Endothelial cell of umbilical vein (primary cell): ENCODE measurements around the gene TBCD. TPM values are rescaled to one million over a fixed set of nuclear protein-coding genes. Genes with fewer than 3 reads are reported as not detected.

Source experiments
- BruUV-seq: library from RNA; stranded (reverse); fragments of 400-500 nt; replicated peaks from 2 replicates; lab custom pipeline; 2021; lab: Mats Ljungman, UMichigan
- CTCF ChIA-PET: fragments of 300-600, 350-600 bp; sonication (Branson Sonifier 250); formaldehyde crosslinking; loops from one replicate; lab custom pipeline; 2021; ENCODE audit warnings: antibody characterized with exemption, inconsistent platforms; lab: Charles Lee
- POLR2A ChIA-PET: fragments of 300-600, 350-600 bp; sonication (Branson Sonifier 250); formaldehyde crosslinking; loops from one replicate; lab custom pipeline; 2021; ENCODE audit warnings: antibody characterized with exemption, inconsistent platforms; lab: Charles Lee
- DNase-seq: peaks from one replicate; pipeline ENCODE4 v3.0.0-alpha.2; 2011; ENCODE audit warnings: low read depth, low spot score
- FAIRE-seq: peaks from 2 replicates; lab custom pipeline; 2011; peaks lifted over from hg19 to GRCh38; lab: Jason Lieb, UNC
- H2AFZ ChIP-seq: 2 replicates; pipeline ENCODE4 v1.6.0; 2012; ENCODE audit warnings: low read depth, low read length, control low read depth, inconsistent platforms
- H3K27ac ChIP-seq: 2 replicates; pipeline ENCODE4 v1.5.1; 2011; ENCODE audit warnings: low read depth, mild to moderate bottlenecking, control low read depth, low read length, moderate library complexity; ENCODE audit not compliant: insufficient read depth
- H3K27me3 ChIP-seq, 2 experiments: 2 replicates each; pipeline versions ENCODE4 v1.6.0 to v1.6.1; 2011; ENCODE audit warnings: low read length in 2 of 2, mixed read lengths in 1 of 2; ENCODE audit not compliant: control insufficient read depth in 2 of 2, insufficient read depth in 2 of 2
- H3K36me3 ChIP-seq, 2 experiments: 2 replicates in 1 of 2; 3 replicates in 1 of 2; pipeline ENCODE4 v1.5.1; 2011; ENCODE audit warnings: low read length in 2 of 2, mild to moderate bottlenecking in 1 of 2, moderate library complexity in 1 of 2; ENCODE audit not compliant: control insufficient read depth in 2 of 2, insufficient read depth in 2 of 2; ENCODE audit errors: extremely low read depth in 1 of 2
- H3K4me1 ChIP-seq: 3 replicates; pipeline ENCODE4 v1.5.1; 2011; ENCODE audit warnings: mild to moderate bottlenecking, low read length; ENCODE audit not compliant: control insufficient read depth, insufficient read depth; ENCODE audit errors: extremely low read depth
- H3K4me2 ChIP-seq: 2 replicates; pipeline ENCODE4 v1.6.1; 2011; ENCODE audit warnings: low read length, control low read depth, mixed read lengths; ENCODE audit not compliant: insufficient read depth
- H3K4me3 ChIP-seq, 3 experiments: fragments of 200-600 bp in 1 of 3; sonication (generic), shearing (Covaris generic) in 1 of 3; replicated peaks in 1 of 3; 2 replicates each; pipeline ENCODE4 v1.5.1; 2011 to 2016; ENCODE audit warnings: control low read depth in 3 of 3, low read length in 3 of 3, mild to moderate bottlenecking in 2 of 3, inconsistent platforms in 1 of 3, low read depth in 1 of 3, moderate library complexity in 1 of 3; ENCODE audit not compliant: insufficient read depth in 1 of 3
- H3K79me2 ChIP-seq: 2 replicates; pipeline ENCODE4 v1.6.0; 2012; ENCODE audit warnings: low read length, inconsistent platforms; ENCODE audit not compliant: control insufficient read depth, insufficient read depth
- H3K9ac ChIP-seq: replicated peaks from 2 replicates; pipeline ENCODE3; 2011; ENCODE audit warnings: low read length, control low read depth; ENCODE audit not compliant: insufficient read depth; ENCODE audit errors: extremely low read depth
- H3K9me1 ChIP-seq: replicated peaks from 3 replicates; pipeline ENCODE4 v1.6.0; 2011; ENCODE audit warnings: mild to moderate bottlenecking, low read length; ENCODE audit not compliant: control insufficient read depth, insufficient read depth; ENCODE audit errors: extremely low read depth
- H3K9me3 ChIP-seq: replicated peaks from 2 replicates; pipeline ENCODE4 v1.5.1; 2012; ENCODE audit warnings: low read length, inconsistent platforms; ENCODE audit not compliant: control insufficient read depth, insufficient read depth
- H4K20me1 ChIP-seq: replicated peaks from 2 replicates; pipeline ENCODE3; 2011; ENCODE audit warnings: mild to moderate bottlenecking, low read length; ENCODE audit not compliant: control insufficient read depth, insufficient read depth; ENCODE audit errors: extremely low read depth
- EZH2 ChIP-seq: IDR thresholded peaks from 2 replicates; pipeline ENCODE4 v1.6.1; 2012; ENCODE audit warnings: borderline replicate concordance, low read depth, mild to moderate bottlenecking, moderate library complexity, low read length, inconsistent platforms; ENCODE audit not compliant: severe bottlenecking
- FOS ChIP-seq: IDR thresholded peaks from 2 replicates; pipeline ENCODE4 v1.6.1; 2011; ENCODE audit warnings: mild to moderate bottlenecking, low read length, moderate library complexity, borderline replicate concordance; ENCODE audit not compliant: insufficient read depth
- GATA2 ChIP-seq: IDR thresholded peaks from 2 replicates; pipeline ENCODE4 v1.7.0; 2011; ENCODE audit warnings: low read depth, mild to moderate bottlenecking, moderate library complexity, mixed read lengths, low read length; ENCODE audit not compliant: insufficient read length, insufficient read depth
- JUN ChIP-seq: IDR thresholded peaks from 2 replicates; pipeline ENCODE4 v1.6.1; 2011; ENCODE audit warnings: borderline replicate concordance, low read depth; ENCODE audit not compliant: insufficient read length, insufficient read depth
- MYC ChIP-seq: IDR thresholded peaks from one replicate; pipeline ENCODE4 v1.6.1; 2011; ENCODE audit warnings: mild to moderate bottlenecking, low read depth, low read length
- POLR2A ChIP-seq: IDR thresholded peaks from 2 replicates; pipeline ENCODE4 v1.6.1; 2012; ENCODE audit warnings: low read depth, mild to moderate bottlenecking, control low read depth, low read length
- POLR2AphosphoS5 ChIP-seq: IDR thresholded peaks from 2 replicates; pipeline ENCODE4 v1.6.1; 2012; ENCODE audit warnings: low read depth, mild to moderate bottlenecking, control low read depth, low read length, moderate library complexity; ENCODE audit not compliant: insufficient read depth
- dilution Hi-C: fragments of 300-500 bp; cut with MboI; formaldehyde crosslinking; loops from one replicate; pipeline ENCODE4 v1.15.0; 2019; ENCODE audit warnings: low sequenced_read_pairs; ENCODE audit not compliant: extremely low pct_ligation_motif_present
- intact Hi-C: fragments of 100-400 bp; cut with micrococcal nuclease; formaldehyde crosslinking; loops from one replicate; pipeline ENCODE4 v1.10.0; 2022
- polyA plus RNA-seq, 4 experiments: library from polyadenylated mRNA; depleted of rRNA in 3 of 4; stranded (reverse) in 3 of 4; unstranded in 1 of 4; fragments of >200 nt; gene quantifications; 2 replicates each; pipeline versions ENCODE4 v1.2.1 to v1.2.3, GENCODE V29; 2011 to 2012; ENCODE audit warnings: missing spikeins in 1 of 4
- total RNA-seq: library from RNA; stranded (reverse); gene quantifications from 2 replicates; pipeline ENCODE4 v1.2.3, GENCODE V29; 2021
- TF ChIP-seq, protein P1 (sequence below): IDR thresholded peaks from 2 replicates; pipeline ENCODE4 v1.6.1; 2011; ENCODE audit not compliant: insufficient read depth, insufficient read length
- TF ChIP-seq, protein P2 (sequence below), 2 donors: IDR thresholded peaks; 1 replicate in 1 of 2; 2 replicates in 1 of 2; pipeline ENCODE4 v1.5.1; 2011; ENCODE audit warnings: low read length in 2 of 2, mild to moderate bottlenecking in 2 of 2, moderate library complexity in 2 of 2, control low read depth in 1 of 2, inconsistent platforms in 1 of 2, low read depth in 1 of 2; ENCODE audit not compliant: insufficient read depth in 1 of 2; ENCODE audit errors: extremely low read depth in 1 of 2

Gene TBCD
- total and polyA plus RNA-seq, 2 donors (not counting 3 experiments of a cell fraction or from before 2014, with no cell fraction given) = 121 to 145 TPM

DNA sequence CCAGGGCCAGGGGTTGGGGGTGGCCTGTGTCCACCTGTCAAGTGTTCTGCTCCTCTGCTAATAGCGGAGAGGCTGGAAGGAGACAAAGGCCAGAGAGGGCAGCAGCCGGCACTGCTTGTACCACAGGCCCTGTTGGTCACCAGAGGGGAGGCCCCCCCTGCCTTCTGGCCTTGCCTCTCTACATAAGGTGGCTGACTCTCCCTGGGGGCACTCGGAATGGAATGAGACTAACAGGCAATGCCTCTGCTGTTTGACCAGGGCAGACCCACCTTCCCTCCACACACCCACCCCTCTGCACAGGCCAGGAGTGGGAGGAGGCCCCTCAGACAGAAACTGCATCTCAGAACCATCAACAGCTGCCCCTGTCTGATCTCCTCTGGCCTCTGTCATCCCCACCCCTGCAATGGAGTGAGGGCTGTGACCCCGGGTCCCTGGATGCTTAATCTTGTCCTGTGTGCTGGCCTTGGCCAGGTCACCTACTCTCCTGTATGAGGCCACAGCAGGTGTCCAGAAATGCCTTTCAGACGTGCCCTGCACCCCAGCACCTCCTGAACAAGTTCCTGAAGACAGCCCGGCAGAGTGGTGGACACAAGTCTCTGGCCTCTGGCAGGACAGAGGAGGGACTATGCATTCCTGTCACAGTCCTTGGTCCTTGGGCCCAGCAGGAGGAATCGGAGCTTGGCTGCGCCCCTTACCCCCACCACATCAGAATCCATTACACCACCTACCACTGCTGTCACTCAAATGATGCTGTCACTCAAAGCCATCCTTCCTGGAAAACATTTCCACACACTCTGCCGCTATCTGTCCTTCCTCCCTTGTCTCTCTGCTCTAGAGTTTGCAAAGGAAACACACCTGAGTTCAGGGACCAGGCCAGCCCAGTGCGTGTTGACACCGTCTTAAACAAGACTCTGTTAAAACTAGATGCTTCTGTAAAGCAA, 195.5 kb downstream of the TBCD start:
- TF ChIP-seq MYC = no peak
- H2AFZ ChIP-seq = no peak overlapping the region
- no peaks in the 10 kb centered on the region for H3K9me3 ChIP-seq
- FAIRE-seq (no peak), DNase-seq (no peak)
- H4K20me1 ChIP-seq = no peaks in the 10 kb centered on the region
- ChIA-PET POLR2A (interaction anchor here (0.6 kb wide), 1 partner anchor 63 kb away, joined by 5 read pairs; no protein-coding TSS in a partner anchor), CTCF (no interaction called here)
- no peaks in the 10 kb centered on the region for H3K9me1 ChIP-seq
- no peak overlapping the region for H3K27ac ChIP-seq
- no peaks in the 10 kb centered on the region for H3K79me2 ChIP-seq
- H3K4me1 ChIP-seq = no peaks in the 10 kb centered on the region
- no TSS peak for BruUV-seq
- peaks cover 0 to 10% of the 10 kb centered on the region in 2 experiments for H3K36me3 ChIP-seq
- H3K4me3 ChIP-seq = no peak overlapping the region
- H3K4me2 ChIP-seq = no peak overlapping the region
- H3K27me3 ChIP-seq = no peaks in the 10 kb centered on the region
- no peak overlapping the region for H3K9ac ChIP-seq
- dilution Hi-C loops = no loop called here
- intact Hi-C loops = no loop called here

DNA sequence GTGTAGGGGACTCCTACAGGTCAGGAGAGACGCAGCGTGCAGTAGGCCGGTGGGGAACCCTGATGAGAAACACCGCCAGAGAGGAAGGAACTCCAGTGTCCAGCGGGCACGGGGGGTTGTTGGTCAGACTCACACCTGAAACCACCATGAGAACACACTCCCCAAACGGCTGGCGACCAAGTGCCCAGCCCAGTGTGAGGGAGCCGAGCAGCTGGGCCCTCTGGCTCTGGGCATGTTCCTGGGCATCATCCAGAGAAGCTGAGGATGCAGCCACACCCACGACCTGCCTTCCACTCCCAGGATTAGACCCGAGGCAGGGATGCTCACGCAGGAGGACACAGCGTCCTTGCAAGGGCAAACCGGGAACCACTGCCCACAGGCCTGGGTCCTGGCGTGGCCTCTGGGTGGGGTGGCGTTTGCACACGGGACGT, 196.2 kb downstream of the TBCD start:
- peaks cover 0 to 4% of the 10 kb centered on the region in 2 experiments for H3K36me3 ChIP-seq
- H3K9me1 ChIP-seq = no peaks in the 10 kb centered on the region

More for the DNA sequence above, 196.2 kb downstream of the TBCD start:
- H3K9ac ChIP-seq = no peak overlapping the region
- dilution Hi-C loops = no loop called here
- H3K9me3 ChIP-seq = no peaks in the 10 kb centered on the region
- H2AFZ ChIP-seq = no peak overlapping the region
- H3K4me3 ChIP-seq = no peak overlapping the region
- TF ChIP-seq GATA2 (no peak), POLR2AphosphoS5 (no peak), JUN (no peak), EZH2 (no peak), MYC (no peak), FOS (no peak), POLR2A (no peak)
- TF ChIP-seq, protein P1, sequence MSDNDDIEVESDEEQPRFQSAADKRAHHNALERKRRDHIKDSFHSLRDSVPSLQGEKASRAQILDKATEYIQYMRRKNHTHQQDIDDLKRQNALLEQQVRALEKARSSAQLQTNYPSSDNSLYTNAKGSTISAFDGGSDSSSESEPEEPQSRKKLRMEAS = no peak
- TF ChIP-seq, protein P2, sequence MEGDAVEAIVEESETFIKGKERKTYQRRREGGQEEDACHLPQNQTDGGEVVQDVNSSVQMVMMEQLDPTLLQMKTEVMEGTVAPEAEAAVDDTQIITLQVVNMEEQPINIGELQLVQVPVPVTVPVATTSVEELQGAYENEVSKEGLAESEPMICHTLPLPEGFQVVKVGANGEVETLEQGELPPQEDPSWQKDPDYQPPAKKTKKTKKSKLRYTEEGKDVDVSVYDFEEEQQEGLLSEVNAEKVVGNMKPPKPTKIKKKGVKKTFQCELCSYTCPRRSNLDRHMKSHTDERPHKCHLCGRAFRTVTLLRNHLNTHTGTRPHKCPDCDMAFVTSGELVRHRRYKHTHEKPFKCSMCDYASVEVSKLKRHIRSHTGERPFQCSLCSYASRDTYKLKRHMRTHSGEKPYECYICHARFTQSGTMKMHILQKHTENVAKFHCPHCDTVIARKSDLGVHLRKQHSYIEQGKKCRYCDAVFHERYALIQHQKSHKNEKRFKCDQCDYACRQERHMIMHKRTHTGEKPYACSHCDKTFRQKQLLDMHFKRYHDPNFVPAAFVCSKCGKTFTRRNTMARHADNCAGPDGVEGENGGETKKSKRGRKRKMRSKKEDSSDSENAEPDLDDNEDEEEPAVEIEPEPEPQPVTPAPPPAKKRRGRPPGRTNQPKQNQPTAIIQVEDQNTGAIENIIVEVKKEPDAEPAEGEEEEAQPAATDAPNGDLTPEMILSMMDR (IDR thresholded peaks at IDR 0.05; ENCODE audit: extremely low read depth in 1 of 2, insufficient read depth in 1 of 2, low read depth in 1 of 2, low read length in 2 of 2) = no peak
- ChIA-PET POLR2A (no interaction called here), CTCF (no interaction called here)
- intact Hi-C loops = no loop called here
- no peaks in the 10 kb centered on the region for H3K79me2 ChIP-seq
- no peak for DNase-seq
- H3K27ac ChIP-seq = no peak overlapping the region
- FAIRE-seq = no peak
- no peaks in the 10 kb centered on the region for H4K20me1 ChIP-seq
- no peaks in the 10 kb centered on the region for H3K27me3 ChIP-seq
- H3K4me2 ChIP-seq = no peak overlapping the region
- H3K4me1 ChIP-seq = no peaks in the 10 kb centered on the region
- BruUV-seq = no TSS peak
